Osteocyte (in vitro differentiated cells): Measurements from ENCODE around the gene C20orf96. TPM values are rescaled to one million over a fixed set of nuclear protein-coding genes. Genes with fewer than 3 reads are reported as not detected.
A peak's percentile ranks its signal among the peaks of the same experiment; 100 is the strongest.

ENCODE experiments used
- DNase-seq: peaks from one replicate; pipeline ENCODE4 v3.0.0; 2021; ENCODE audit warnings: mixed read lengths; ENCODE audit not compliant: unreplicated experiment; ENCODE audit errors: extremely low spot score
- H3K27ac Mint-ChIP-seq: one replicate; pipeline ENCODE4 v1.8.0; 2021; ENCODE audit warnings: mild to moderate bottlenecking, mixed read lengths; ENCODE audit not compliant: unreplicated experiment
- H3K27me3 Mint-ChIP-seq: one replicate; pipeline ENCODE4 v1.8.0; 2021; ENCODE audit warnings: mixed read lengths; ENCODE audit not compliant: unreplicated experiment
- H3K36me3 Mint-ChIP-seq: one replicate; pipeline ENCODE4 v1.8.0; 2021; ENCODE audit warnings: mixed read lengths; ENCODE audit not compliant: unreplicated experiment
- H3K4me1 Mint-ChIP-seq: one replicate; pipeline ENCODE4 v1.8.0; 2021; ENCODE audit warnings: mixed read lengths; ENCODE audit not compliant: unreplicated experiment
- H3K4me3 Mint-ChIP-seq: one replicate; pipeline ENCODE4 v1.8.0; 2021; ENCODE audit warnings: mild to moderate bottlenecking, moderate library complexity, mixed read lengths; ENCODE audit not compliant: unreplicated experiment
- H3K9me3 Mint-ChIP-seq: one replicate; pipeline ENCODE4 v1.8.0; 2021; ENCODE audit warnings: mixed read lengths; ENCODE audit not compliant: unreplicated experiment
- CTCF ChIP-seq: fragments of 200-600 bp; sonication (generic); IDR thresholded peaks from 2 replicates; pipeline ENCODE4 v1.5.0; 2021; ENCODE audit warnings: antibody characterized with exemption, mild to moderate bottlenecking, moderate library complexity
- total RNA-seq: library from RNA; stranded (reverse); gene quantifications from 2 replicates; pipeline ENCODE4 v1.2.1, GENCODE V29; 2021

C20orf96 gene
- total RNA-seq, 1 donor from 2014 or later: 19.9 TPM

- H3K36me3 Mint-ChIP-seq: no peaks in the 10 kb centered on the region
- peaks cover 35% of the 10 kb centered on the region for H3K4me1 Mint-ChIP-seq
- H3K9me3 Mint-ChIP-seq: no peaks in the 10 kb centered on the region
- peak overlapping the region; percentile 85 for H3K4me3 Mint-ChIP-seq
- H3K27me3 Mint-ChIP-seq: no peaks in the 10 kb centered on the region
- peak overlapping the region; percentile 84 for H3K27ac Mint-ChIP-seq
- TF ChIP-seq CTCF: no peak
- DNase-seq: peak; percentile 89
Measured at GRCh38 chr20:325889-326644, 35.5 kb upstream of the C20orf96 start.

DNA sequence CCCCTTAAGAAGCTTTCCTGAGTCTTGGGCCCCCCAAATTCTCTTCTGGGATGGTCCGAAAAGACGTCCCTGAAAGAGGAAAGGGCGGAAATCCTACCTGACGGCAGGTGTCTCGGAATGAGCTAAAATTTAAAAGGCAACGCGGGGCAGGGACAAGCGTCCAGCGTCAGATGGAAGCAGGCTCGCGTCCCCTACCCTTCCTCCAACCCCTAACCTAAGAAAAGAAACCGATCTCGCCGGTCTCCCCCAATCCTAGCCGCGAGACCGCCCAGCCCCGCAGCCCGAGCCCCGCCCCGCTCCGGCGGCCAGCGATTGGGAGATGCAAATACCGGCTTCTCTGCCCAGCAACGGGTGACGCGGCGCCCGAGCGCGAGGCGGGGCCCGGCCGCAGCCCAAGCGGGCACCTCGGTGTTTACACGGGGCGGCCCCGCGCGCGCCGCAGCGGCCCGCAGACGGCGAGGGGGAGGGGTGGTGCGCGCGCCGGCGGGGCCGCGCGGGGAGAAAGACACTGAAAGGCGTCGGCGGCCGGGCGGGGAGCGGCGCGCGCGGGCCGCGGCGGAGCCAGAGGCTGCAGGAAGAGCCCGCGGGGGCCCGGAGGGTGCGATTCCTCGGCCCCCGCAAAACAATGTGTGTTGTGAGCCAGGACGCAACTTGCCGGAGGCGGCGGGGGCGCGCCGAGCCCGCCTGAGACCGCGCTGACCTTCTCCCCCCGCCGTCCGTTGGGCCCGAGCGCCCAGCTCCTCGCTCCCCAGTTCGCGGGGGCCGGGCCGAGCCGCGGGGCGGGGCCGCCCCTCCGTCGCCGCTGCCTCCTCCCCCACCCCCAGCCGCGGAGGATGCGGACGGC is 34.7 kb upstream of the C20orf96 start, which contains the start of gene SOX12:
TSS of gene SOX12 (plus strand) at position 508 of the 844 bp plus-strand sequence. CDS start 373 bp downstream, outside the sequence.
- no peaks in the 10 kb centered on the region for H3K27me3 Mint-ChIP-seq
- H3K9me3 Mint-ChIP-seq: no peaks in the 10 kb centered on the region
- H3K27ac Mint-ChIP-seq: peak within 1 kb of the TSS; percentile 94
- peaks cover 33% of the 10 kb centered on the region for H3K4me1 Mint-ChIP-seq
- peak; percentile 99 for DNase-seq
- H3K36me3 Mint-ChIP-seq: peaks cover 5% of the 10 kb centered on the region
- TF ChIP-seq CTCF: no peak
- H3K4me3 Mint-ChIP-seq: peak within 1 kb of the TSS; percentile 85

GRCh38 chr20:324177-325044 is 33.9 kb upstream of the C20orf96 start:
- Mint-ChIP-seq H3K36me3 (peaks cover 8% of the 10 kb centered on the region), H3K4me1 (peaks cover 25% of the 10 kb centered on the region), H3K9me3 (no peaks in the 10 kb centered on the region), H3K27ac (peak overlapping the region; percentile 94), H3K4me3 (peak overlapping the region; percentile 83), H3K27me3 (no peaks in the 10 kb centered on the region)
- DNase-seq: peak; percentile 96
- peak; percentile 42 for TF ChIP-seq CTCF

GRCh38 chr20:316316-317068 is 25.9 kb upstream of the C20orf96 start:
- no peaks in the 10 kb centered on the region for H3K9me3 Mint-ChIP-seq
- peaks cover 14% of the 10 kb centered on the region for H3K36me3 Mint-ChIP-seq
- H3K27me3 Mint-ChIP-seq: no peaks in the 10 kb centered on the region
- no peak overlapping the region for H3K4me3 Mint-ChIP-seq
- no peak for DNase-seq
- no peak overlapping the region for H3K27ac Mint-ChIP-seq
- H3K4me1 Mint-ChIP-seq: peaks cover 5% of the 10 kb centered on the region
- no peak for TF ChIP-seq CTCF
